Right ventricle myocardium superior (tissue), 1 donor: ENCODE results near the gene OR52N5. TPM values are rescaled to one million over a fixed set of nuclear protein-coding genes. Genes with fewer than 3 reads are reported as not detected.

Experiments used
- ATAC-seq: fragments of 200-7000 bp; cut with Tn5 transposase; one replicate; pipeline ENCODE4 v1.9.1; 2020; ENCODE audit warnings: mild to moderate bottlenecking; ENCODE audit not compliant: poor library complexity
- DNase-seq: peaks from one replicate; pipeline ENCODE4 v3.0.0-alpha.2; 2020
- intact Hi-C: fragments of 100-400 bp; cut with DNase I; formaldehyde crosslinking; loops from one replicate; pipeline ENCODE4 v1.11.2; 2022
- total RNA-seq: library from RNA; stranded (reverse); fragmentation: NEBNext Ultra II Directional; extraction: Animal tissue kit (Norgen Biotek cat#: 25700); gene quantifications from one replicate; pipeline ENCODE4 v1.2.1, GENCODE V29; 2021
- donor health status: DM: no; HTN: yes; CAD: no; lungs with severe emphysema.

The OR52N5 gene
- total RNA-seq, 1 donor from 2014 or later: not detected

DNA sequence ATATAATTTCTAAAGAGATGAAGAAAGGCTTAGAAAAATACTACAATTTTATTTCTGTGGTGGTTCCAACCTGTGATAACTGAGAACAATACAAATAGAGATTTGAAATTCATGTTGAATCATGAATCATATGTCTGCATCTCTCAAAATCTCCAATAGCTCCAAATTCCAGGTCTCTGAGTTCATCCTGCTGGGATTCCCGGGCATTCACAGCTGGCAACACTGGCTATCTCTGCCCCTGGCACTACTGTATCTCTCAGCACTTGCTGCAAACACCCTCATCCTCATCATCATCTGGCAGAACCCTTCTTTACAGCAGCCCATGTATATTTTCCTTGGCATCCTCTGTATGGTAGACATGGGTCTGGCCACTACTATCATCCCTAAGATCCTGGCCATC, 46.8 kb downstream of the OR52N5 start, which contains the start of gene OR56B1:
TSS of gene OR56B1 (plus strand) at position 53 of the 400 bp plus-strand sequence. CDS start at position 122, 69 bp downstream.
- no peak for DNase-seq
- intact Hi-C loops: no loop called here

DNA sequence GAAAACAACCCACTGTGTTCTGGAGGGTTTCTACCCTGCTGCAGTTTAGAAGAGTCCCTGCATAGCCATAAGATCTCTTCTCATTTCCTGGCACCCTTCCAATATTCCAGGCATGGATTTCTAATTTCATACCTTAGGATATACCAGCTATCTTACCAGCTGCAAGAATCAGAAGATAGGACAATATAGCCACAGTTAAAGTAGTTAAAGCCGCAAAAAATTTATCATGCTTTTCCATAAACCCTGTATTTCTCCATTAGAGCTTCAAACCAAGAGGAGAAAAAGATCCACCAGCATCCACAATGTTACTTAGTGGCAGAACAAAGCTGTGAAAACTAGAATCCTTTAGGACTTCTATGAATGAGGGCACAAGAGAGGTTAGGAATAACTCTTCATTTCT, 55.5 kb downstream of the OR52N5 start:
- ATAC-seq: no peak
- intact Hi-C loops: no loop called here
- DNase-seq: no peak

More for the DNA sequence above, 46.8 kb downstream of the OR52N5 start, which contains the start of gene OR56B1:
- no peak for ATAC-seq

DNA sequence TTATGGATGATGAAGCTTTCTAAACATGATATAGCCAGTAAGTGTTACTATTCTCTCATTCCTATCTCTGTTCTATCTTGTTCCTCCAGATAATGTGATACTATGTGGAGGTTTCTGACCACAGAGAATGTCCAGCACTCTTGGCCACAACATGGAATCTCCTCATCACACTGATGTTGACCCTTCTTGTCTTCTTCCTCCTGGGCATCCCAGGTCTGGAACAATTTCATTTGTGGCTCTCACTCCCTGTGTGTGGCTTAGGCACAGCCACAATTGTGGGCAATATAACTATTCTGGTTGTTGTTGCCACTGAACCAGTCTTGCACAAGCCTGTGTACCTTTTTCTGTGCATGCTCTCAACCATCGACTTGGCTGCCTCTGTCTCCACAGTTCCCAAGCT, 56.8 kb downstream of the OR52N5 start:
- ATAC-seq (no peak), DNase-seq (no peak)
- intact Hi-C loops: no loop called here

Other genes starting within 250 kb of the OR52N5 start
- not detected for gene OR52H1, start 234.8 kb downstream of the OR52N5 start, total RNA-seq
- gene OR52B6, start 202.5 kb downstream of the OR52N5 start, total RNA-seq: not detected
- 0.91 TPM for gene TRIM6, start 186.7 kb downstream of the OR52N5 start, total RNA-seq
- gene TRIM34, start 158.4 kb downstream of the OR52N5 start, total RNA-seq: 1.6 TPM
- 8.1 TPM for gene TRIM5, start 98.3 kb downstream of the OR52N5 start, total RNA-seq
- gene TRIM22, start 93.6 kb downstream of the OR52N5 start, total RNA-seq: 18.2 TPM
- not detected for gene OR56B1, start 46.9 kb downstream of the OR52N5 start, total RNA-seq
- gene OR52N4, start 29.1 kb downstream of the OR52N5 start, total RNA-seq: not detected
- not detected for gene OR52N1, start 7.9 kb upstream of the OR52N5 start, total RNA-seq
- gene OR52N2, start 25.6 kb upstream of the OR52N5 start, total RNA-seq: not detected
- gene OR52E6, start 58.5 kb upstream of the OR52N5 start, total RNA-seq: not detected
- gene OR52E8, start 74.3 kb upstream of the OR52N5 start, total RNA-seq: not detected
- gene OR52E4, start 97.3 kb upstream of the OR52N5 start, total RNA-seq: not detected
- not detected for gene OR52E5, start 109.9 kb upstream of the OR52N5 start, total RNA-seq
- gene OR56A3, start 158.9 kb upstream of the OR52N5 start, total RNA-seq: not detected
- gene OR56A5, start 185.1 kb upstream of the OR52N5 start, total RNA-seq: not detected
- gene OR52L1, start 203.6 kb upstream of the OR52N5 start, total RNA-seq: not detected
- not detected for gene OR56A4, start 223.6 kb upstream of the OR52N5 start, total RNA-seq
- gene OR56A1, start 247.4 kb upstream of the OR52N5 start, total RNA-seq: not detected